ENCODE measurements around the gene ZNF408.
"Not testable (repeated sequence)": the region's sequence is repeated elsewhere in the genome, so short reads cannot be mapped to it uniquely, and the experiment has no call there.

Gene ZNF408

DNA sequence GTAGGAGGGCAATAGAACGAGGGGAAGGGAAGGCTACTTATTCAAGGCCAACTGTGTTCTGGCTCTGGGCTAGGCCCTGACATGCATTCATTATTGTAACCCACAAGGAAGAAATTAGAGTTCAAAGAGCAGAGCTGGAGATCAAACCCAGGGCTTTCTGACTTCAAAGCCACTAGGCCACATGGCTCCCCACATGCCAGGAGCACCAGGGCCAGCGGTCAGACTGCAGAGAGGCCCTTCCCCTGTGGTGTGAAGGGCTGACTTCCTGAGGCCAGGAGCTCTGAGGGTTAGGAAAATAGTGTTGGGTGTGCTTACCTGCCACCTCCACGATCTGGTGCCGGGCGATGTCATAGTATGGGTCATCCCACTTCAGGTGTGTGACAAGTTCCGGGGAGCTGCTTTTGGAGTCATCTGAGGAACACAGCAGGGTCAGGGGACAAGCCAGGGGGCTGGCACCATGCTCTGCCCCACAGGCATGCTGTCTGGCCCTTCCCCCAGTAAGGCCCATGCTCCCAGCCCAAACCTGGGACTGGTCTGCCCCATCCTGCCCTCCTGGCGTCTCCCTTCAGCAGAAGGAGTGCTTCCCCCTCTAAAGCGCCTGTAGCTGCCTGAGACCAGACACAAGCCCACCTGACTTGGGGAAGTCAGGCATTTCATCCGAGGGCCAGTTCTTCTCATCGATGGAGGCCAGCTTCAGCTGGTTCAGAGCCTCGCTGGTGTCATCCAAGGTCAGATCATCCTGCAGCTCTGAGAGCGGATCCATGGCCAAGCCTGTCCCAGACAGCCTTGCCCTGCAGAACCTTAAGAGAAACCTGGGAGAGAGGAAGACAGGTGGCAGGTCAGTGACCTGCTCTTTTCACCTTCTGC lies 5.3 kb upstream of the ZNF408 start:
- in situ Hi-C loops (cut with MboI; ENCODE audit: low sequenced_read_pairs) = no loop called here

- in situ Hi-C loops (cut with MboI; ENCODE audit: low sequenced_read_pairs) = no loop called here
These were observed 4.6 kb upstream of the ZNF408 start for GRCh38 chr11:46696212-46696558.

DNA sequence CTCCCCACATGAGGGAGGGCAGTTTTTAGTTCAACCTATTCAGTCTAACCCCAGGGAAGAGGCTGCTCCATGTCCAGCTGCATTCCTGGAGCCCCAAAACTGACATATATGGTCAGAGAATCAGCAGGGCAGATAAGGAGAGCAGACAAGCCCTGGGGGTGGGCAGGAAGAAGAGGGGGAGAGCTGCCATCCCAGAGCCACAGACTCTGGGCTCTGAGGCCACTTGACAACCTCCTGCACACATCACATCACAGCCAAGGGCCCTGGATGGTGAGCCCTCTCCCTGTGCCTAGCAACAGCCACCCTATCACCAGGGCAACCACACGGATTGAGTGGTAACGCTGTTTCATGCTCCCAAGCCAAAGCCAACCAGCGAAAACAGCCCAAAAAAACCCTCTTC lies 3.5 kb upstream of the ZNF408 start:
- in situ Hi-C loops (cut with MboI; ENCODE audit: low sequenced_read_pairs) = no loop called here

DNA sequence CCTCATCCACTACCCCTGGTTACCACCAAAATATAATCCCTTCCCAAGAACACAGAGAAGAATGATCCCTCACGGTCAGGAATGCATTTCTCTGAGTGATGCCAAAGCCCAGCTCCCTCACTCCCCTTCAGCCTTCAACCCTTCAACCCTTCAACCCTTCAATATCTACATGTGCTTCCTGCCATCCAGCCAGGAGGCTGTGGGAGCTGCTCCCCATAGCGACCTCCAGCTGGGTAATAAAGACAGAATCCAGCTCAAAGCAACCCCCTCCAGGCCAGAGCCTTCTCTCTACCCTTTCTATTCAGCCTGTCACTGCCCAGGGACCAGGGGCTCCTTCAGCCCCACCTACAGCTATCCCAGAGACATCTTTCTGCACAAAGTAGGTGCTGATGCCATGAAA lies 3.1 kb upstream of the ZNF408 start:
- in situ Hi-C loops (cut with MboI; ENCODE audit: low sequenced_read_pairs) = no loop called here

DNA sequence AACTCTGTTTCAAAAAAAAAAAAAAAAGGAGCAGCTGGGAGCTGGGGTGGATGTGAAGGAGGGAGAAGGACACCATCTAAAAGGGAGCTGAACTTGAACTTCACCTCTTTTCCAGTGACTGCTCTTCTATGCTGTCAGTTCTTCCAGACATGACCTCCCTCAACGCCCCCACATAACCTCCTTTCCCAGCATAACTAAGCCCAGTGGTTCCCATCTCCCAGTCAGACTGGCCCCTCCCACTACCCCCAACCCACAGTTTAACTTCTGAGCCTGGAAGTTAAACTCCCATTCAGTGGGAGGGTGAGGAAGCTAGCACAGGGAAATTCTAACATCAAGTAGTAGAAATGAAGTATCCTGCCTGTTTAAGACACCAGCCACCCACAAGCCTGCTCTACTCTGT lies 2.2 kb upstream of the ZNF408 start:
- in situ Hi-C loops (cut with MboI; ENCODE audit: low sequenced_read_pairs) = no loop called here

- in situ Hi-C loops (cut with MboI; ENCODE audit: low sequenced_read_pairs) = no loop called here
These were observed 335 bp downstream of the ZNF408 start for GRCh38 chr11:46701078-46701654.

DNA sequence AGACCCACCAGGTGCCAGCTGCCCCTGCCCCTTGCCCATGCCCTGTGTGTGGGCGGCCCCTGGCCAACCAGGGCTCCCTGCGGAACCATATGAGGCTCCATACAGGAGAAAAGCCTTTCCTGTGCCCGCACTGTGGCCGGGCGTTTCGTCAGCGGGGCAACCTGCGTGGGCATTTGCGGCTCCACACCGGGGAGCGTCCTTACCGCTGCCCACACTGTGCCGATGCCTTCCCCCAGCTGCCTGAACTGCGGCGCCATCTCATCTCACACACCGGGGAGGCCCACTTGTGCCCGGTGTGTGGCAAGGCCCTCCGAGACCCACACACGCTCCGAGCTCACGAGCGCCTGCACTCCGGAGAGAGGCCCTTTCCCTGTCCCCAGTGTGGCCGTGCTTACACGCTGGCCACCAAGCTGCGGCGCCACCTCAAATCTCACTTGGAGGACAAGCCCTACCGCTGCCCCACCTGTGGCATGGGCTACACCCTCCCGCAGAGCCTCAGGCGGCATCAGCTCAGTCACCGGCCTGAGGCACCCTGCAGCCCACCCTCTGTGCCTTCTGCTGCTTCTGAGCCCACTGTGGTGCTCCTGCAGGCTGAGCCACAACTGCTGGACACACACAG lies 4.3 kb downstream of the ZNF408 start:
- in situ Hi-C loops (cut with MboI; ENCODE audit: low sequenced_read_pairs) = no loop called here

DNA sequence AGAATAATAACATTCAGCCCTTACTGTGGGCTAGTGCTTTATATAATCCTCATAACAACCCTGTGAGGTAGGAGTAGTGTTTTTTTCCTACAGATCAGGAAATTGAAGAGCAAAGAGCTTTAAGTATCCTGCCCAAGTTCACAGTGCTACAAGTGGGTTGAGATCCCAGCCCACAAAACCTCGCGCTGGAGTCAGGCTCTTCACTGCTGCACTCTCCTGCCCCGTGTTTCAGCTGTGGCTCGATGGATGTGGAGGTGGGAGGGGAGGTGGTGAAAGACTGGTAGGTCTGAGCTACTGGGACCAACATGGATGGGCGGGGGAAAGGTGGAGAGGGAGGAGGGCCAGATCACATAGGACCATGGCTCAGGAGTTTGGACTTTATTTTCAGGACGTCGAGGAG lies 6.1 kb downstream of the ZNF408 start:
- in situ Hi-C loops (cut with MboI; ENCODE audit: low sequenced_read_pairs) = no loop called here

GRCh38 chr11:46709351-46709750 lies 8.5 kb downstream of the ZNF408 start:
- in situ Hi-C loops (cut with MboI; ENCODE audit: low sequenced_read_pairs) = not testable (repeated sequence)

DNA sequence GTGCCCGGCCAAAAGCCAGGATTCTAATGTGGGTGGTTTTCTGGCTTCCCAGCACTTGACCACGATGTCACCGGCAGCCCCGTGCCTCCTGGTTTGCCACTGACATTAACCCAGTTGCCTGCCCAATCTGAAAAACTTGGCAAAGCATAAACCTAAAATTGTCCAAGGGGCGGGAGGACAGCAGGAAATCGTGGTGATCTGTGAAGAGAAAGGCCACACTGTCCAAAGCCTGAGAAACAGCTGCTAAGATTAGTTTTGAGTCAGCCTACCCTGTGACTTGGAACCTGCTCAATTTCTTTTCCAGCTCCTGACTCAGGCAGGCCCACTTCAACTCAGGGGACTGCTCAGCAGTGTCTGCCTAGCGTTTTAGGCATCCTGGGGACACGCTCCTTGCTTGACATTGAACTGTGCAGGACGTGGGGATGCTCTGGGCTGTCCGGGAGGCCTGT lies 10.0 kb downstream of the ZNF408 start:
- in situ Hi-C loops (cut with MboI; ENCODE audit: low sequenced_read_pairs) = no loop called here

DNA sequence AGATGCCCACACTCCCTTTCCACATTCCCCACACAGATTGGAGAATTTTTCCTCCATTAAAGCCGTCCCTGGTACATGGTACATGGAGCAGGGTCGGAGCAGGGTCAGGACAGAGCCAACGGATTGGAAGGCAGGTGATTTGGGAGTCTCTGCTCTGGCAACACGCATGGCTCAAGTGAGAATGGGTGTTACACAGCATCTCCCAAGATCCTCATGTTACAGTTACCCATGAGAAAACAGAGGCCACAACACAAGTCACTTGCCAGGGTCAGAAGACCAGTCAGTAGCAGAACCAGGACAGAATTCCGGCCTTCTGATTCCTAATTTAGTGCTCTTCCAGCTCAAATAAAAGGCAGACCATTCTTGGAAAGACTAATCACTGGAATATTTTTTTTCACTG lies 10.5 kb downstream of the ZNF408 start:
- in situ Hi-C loops (cut with MboI; ENCODE audit: low sequenced_read_pairs) = no loop called here

DNA sequence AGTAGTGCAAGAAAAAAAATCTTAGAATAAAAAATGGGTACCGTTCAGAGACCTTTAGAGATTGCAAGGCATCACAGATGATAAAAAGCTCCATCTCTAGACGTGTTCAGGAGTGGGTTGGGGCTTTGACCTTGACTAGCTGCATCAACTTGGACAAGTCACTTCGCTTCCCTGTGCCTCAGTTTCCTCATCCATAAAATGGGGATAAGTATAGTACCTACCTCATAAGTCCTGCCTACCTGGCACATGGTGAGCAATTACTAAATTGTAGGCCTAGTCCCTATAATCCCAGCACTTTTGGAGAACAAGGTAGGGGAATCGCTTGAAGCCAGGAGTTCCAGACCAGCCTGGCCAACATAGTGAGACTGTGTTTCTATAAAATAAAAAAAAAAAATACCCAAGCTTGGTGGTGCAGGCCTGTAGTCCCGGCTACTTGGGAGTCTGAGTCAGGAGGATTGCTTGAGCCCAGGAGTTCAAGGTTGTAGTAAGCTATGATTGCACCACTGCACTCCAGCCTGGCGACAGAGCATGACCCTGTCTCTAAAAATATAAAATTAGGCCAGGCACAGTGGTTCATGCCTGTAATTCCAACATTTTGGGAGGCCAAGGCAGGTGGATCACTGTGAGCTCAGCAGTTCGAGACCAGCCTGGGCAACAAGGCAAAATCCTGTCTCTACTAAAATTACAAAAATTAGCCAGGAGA lies 12.2 kb downstream of the ZNF408 start:
- in situ Hi-C loops (cut with MboI; ENCODE audit: low sequenced_read_pairs) = no loop called here

DNA sequence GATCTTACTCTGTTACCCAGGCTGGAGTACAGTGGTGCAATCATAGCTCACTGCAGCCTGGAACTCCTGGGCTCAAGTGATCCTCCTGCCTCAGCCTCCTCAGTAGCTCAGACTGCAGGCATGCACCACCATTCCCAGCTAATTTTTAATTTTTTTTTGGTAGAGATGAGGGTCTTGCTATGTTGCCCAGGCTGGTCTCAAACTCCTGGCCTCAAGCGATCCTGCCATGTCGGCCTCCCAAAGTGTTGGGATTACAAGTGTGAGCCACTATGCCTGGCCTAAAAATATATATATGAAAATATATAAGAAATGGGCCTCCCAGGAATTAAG lies 17.0 kb downstream of the ZNF408 start:
- in situ Hi-C loops (cut with MboI; ENCODE audit: low sequenced_read_pairs) = not testable (repeated sequence)

DNA sequence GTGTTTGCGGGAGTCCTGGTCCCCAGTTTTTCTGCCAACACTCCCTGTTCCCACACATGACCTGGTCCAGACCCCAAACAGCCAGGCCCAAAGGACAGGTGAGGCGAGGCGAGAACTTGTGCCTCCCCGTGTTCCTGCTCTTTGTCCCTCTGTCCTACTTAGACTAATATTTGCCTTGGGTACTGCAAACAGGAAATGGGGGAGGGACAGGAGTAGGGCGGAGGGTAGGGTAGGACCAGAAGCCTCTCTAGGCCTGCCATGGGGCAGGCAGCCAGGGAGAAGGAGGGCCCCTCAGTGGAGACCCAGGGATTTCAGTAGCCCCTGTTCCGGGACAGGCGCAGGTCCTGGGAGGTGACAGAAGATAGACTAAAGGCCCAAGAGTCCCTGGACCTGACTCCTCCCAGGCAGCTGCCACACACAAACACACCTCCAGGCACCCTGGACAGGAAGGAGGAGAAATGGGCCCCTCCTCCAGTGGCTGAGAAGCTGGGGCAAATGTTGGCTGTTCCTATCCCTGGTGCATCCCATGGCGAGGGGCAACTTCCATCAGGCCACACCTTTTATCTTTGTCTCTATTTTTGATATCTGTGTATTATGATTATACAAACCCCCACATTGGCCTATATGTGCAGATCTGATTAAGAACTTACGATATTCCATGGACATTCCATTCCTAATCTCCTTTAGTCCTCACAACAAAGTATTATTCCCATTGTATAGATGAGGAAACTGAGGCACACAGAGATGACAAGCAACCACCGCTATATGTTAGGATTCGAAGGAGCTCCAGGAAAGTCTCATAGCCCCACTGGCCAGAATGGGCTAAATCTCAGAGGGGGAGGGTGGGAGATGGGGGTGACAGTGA lies 17.6 kb downstream of the ZNF408 start:
- in situ Hi-C loops (cut with MboI; ENCODE audit: low sequenced_read_pairs) = no loop called here

GRCh38 chr11:46719048-46719542 lies 18.3 kb downstream of the ZNF408 start, which contains the start of gene F2:
F2 (plus strand) TSS chr11:46719213; CDS start chr11:46719236, 23 bp downstream.
- in situ Hi-C loops (cut with MboI; ENCODE audit: low sequenced_read_pairs) = no loop called here

- in situ Hi-C loops (cut with MboI; ENCODE audit: low sequenced_read_pairs) = loop anchor here (10.0 kb wide), 1 partner anchor 55 kb away; no protein-coding TSS in a partner anchor
These were observed 18.9 kb downstream of the ZNF408 start for GRCh38 chr11:46719543-46720218.

GRCh38 chr11:46721286-46721685 lies 20.5 kb downstream of the ZNF408 start:
- in situ Hi-C loops (cut with MboI; ENCODE audit: low sequenced_read_pairs) = loop anchor here (10.0 kb wide), 1 partner anchor 56 kb away; no protein-coding TSS in a partner anchor

DNA sequence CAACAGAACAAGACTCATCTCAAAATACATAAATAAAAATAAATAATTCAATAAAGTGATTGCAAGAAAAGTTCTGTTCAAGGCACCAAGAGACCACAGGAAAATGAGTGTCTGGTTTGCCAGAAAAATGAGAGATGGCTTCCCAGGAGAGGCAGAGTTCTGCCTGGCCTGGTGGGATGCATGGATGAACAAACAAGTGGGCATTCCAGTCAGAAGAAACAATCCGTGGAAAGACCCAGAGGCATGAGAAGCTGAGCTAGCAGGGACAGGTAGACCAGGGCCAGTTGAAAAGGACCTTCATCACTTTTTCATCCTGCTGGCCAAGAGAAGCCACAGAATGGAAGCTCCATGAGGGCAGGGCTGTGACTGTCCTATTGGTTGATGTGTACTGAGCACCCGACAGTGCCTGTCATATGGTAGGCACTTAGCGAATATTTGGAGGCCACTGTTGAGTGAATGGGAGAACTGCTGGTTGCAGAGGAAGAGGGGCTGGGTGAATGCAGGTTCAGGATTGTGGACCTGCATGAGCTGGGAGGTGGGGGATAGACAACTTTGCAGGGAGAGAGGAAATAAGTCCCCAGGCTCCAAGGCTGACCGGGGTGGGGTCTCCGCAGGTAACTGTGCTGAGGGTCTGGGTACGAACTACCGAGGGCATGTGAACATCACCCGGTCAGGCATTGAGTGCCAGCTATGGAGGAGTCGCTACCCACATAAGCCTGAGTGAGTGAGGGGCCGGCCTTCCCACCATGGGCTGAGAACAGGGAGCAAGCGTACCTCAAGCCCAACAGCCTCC lies 21.9 kb downstream of the ZNF408 start:
- in situ Hi-C loops (cut with MboI; ENCODE audit: low sequenced_read_pairs) = loop anchor here (10.0 kb wide), 1 partner anchor 58 kb away; no protein-coding TSS in a partner anchor

DNA sequence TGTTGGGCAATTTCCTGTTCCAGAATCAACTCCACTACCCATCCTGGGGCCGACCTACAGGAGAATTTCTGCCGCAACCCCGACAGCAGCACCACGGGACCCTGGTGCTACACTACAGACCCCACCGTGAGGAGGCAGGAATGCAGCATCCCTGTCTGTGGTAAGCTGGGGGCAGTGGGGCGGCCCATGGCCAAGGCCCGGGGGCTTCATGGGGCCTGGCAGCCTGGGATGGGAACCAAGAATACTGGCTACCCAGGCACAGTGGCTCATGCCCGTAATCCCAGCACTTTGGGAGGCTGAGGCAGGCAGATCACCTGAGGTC lies 22.5 kb downstream of the ZNF408 start:
- in situ Hi-C loops (cut with MboI; ENCODE audit: low sequenced_read_pairs) = loop anchor here (10.0 kb wide), 1 partner anchor 59 kb away; no protein-coding TSS in a partner anchor
